ENCODE results near the gene CTNNA2.

The CTNNA2 gene

DNA sequence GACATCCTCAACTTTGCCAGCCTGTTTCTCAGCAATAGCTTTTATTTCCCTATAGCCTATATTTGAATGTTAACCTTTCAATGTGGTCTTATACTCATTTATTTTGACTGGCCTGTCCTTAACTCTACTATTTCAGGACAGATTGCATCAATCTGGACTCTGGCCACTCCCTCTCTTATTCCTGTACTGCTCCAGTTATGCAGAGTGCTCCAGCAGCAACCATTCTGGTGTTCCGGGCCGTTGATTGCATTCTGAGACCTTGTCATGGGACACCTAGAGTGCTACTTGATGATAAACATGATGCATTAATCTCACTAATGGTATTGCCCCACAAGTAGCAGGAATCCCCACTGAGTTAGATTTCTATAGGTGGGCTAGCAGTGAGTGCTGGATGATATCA is 428.3 kb downstream of the CTNNA2 start:
- no peak for ATAC-seq

DNA sequence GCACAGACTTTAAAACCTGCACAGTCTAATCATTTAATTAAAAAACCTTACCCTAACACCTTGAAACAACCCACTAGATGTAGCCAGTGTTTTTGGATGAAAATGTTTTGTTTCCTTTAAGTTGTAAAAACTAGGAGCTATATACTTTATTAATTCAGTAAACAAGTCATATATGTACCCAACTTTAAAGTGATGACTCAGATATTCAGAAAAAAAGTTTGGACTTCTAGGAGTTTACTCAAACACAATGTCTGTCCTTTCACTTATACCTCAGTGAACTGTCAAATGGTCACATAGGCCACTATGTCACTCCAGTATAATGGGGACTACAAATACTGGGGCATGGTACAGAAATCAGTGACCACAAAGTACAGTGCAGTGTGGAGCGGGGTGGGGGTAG is 431.4 kb downstream of the CTNNA2 start:
- no peak for ATAC-seq
- TF ChIP-seq BACH2 (CRISPR knock-in tag; IDR thresholded peaks at IDR 0.05; ENCODE audit: borderline replicate concordance) (no peak), TCF4 (CRISPR knock-in tag; IDR thresholded peaks at IDR 0.05; ENCODE audit: borderline replicate concordance) (no peak), TOX (CRISPR knock-in tag; IDR thresholded peaks at IDR 0.05; ENCODE audit: borderline replicate concordance) (no peak), RARB (CRISPR knock-in tag; IDR thresholded peaks at IDR 0.05) (no peak), ISL1 (CRISPR knock-in tag; IDR thresholded peaks at IDR 0.05) (no peak)
- TF ChIP-seq, protein P1, sequence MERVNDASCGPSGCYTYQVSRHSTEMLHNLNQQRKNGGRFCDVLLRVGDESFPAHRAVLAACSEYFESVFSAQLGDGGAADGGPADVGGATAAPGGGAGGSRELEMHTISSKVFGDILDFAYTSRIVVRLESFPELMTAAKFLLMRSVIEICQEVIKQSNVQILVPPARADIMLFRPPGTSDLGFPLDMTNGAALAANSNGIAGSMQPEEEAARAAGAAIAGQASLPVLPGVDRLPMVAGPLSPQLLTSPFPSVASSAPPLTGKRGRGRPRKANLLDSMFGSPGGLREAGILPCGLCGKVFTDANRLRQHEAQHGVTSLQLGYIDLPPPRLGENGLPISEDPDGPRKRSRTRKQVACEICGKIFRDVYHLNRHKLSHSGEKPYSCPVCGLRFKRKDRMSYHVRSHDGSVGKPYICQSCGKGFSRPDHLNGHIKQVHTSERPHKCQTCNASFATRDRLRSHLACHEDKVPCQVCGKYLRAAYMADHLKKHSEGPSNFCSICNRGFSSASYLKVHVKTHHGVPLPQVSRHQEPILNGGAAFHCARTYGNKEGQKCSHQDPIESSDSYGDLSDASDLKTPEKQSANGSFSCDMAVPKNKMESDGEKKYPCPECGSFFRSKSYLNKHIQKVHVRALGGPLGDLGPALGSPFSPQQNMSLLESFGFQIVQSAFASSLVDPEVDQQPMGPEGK (CRISPR knock-in tag; IDR thresholded peaks at IDR 0.05; ENCODE audit: borderline replicate concordance) = no peak

More for the DNA sequence above, 428.3 kb downstream of the CTNNA2 start:
- TF ChIP-seq, protein P1 (CRISPR knock-in tag; IDR thresholded peaks at IDR 0.05; ENCODE audit: borderline replicate concordance) = no peak
- no peak for TF ChIP-seq TCF4 (CRISPR knock-in tag; IDR thresholded peaks at IDR 0.05; ENCODE audit: borderline replicate concordance)

DNA sequence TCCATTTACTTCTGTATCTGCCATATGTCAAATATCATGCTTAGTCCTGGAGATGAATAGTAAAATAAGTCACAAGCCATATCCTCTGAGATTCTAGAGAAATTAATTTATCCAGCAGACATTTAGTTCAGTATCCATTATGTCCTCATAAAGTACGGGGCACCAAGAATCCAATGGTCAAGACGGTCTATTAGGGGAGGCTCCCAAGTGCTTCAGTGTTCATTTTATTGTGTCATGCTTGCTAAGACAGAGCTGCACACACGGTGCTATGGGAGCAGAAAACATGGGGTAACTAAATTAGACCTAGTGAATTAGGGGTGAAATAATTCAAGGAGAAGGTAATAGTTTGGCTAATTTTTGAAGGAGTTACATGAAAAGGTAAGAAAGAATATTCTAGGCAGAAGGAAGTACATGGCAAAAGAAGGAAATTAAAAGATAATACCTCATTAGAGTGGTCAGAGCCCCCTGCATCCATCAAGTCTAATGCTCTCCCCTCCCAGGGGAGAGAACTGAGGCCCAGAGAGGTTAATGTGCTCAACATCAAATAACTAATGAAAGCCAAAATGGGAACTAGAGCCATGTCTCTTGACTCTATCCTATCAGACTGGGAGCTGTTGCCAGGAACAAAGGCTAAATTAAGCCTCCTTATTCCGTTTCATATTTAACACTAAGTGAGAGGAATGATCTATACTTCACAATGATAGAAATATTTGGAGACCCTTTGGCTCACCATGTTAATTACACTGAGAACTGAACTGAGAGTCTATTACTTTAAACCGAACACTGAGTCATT is 433.0 kb downstream of the CTNNA2 start:
- no peak for ATAC-seq

DNA sequence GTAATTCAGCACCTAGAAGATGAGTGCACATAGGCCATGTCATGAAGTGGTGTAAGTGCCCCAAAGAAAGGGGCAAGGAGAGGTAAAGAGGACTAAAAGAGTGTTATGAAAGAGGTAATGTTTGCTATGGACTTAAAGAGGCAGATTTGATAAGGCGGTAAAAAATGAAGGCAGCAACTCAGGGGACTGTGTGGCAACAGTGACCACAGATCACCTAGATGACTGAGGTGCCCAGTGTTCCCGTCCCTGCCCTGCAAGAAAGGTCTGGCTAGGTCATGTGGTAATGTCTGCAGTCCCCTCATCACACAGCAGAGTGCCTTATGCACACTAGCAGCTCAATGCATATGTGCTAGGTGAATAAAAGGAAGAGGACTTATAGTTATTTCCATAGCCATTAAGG is 434.9 kb downstream of the CTNNA2 start:
- ATAC-seq = no peak
- TF ChIP-seq GLIS3 (CRISPR knock-in tag; IDR thresholded peaks at IDR 0.05) (no peak), ZFP30 (CRISPR knock-in tag; IDR thresholded peaks at IDR 0.05) (no peak), BACH2 (CRISPR knock-in tag; IDR thresholded peaks at IDR 0.05; ENCODE audit: borderline replicate concordance) (no peak), TOX (CRISPR knock-in tag; IDR thresholded peaks at IDR 0.05; ENCODE audit: borderline replicate concordance) (no peak), TCF4 (CRISPR knock-in tag; IDR thresholded peaks at IDR 0.05; ENCODE audit: borderline replicate concordance) (no peak), ZNF70 (CRISPR knock-in tag; IDR thresholded peaks at IDR 0.05) (no peak), SNAI2 (CRISPR knock-in tag; IDR thresholded peaks at IDR 0.05) (no peak)
- TF ChIP-seq, protein P2, sequence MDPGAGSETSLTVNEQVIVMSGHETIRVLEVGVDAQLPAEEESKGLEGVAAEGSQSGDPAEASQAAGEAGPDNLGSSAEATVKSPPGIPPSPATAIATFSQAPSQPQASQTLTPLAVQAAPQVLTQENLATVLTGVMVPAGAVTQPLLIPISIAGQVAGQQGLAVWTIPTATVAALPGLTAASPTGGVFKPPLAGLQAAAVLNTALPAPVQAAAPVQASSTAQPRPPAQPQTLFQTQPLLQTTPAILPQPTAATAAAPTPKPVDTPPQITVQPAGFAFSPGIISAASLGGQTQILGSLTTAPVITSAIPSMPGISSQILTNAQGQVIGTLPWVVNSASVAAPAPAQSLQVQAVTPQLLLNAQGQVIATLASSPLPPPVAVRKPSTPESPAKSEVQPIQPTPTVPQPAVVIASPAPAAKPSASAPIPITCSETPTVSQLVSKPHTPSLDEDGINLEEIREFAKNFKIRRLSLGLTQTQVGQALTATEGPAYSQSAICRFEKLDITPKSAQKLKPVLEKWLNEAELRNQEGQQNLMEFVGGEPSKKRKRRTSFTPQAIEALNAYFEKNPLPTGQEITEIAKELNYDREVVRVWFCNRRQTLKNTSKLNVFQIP (CRISPR knock-in tag; IDR thresholded peaks at IDR 0.05; ENCODE audit: borderline replicate concordance, low read depth) = no peak
- TF ChIP-seq, protein P1 (CRISPR knock-in tag; IDR thresholded peaks at IDR 0.05; ENCODE audit: borderline replicate concordance) = no peak
- TF ChIP-seq, protein P3, sequence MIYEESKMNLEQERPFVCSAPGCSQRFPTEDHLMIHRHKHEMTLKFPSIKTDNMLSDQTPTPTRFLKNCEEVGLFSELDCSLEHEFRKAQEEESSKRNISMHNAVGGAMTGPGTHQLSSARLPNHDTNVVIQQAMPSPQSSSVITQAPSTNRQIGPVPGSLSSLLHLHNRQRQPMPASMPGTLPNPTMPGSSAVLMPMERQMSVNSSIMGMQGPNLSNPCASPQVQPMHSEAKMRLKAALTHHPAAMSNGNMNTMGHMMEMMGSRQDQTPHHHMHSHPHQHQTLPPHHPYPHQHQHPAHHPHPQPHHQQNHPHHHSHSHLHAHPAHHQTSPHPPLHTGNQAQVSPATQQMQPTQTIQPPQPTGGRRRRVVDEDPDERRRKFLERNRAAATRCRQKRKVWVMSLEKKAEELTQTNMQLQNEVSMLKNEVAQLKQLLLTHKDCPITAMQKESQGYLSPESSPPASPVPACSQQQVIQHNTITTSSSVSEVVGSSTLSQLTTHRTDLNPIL (CRISPR knock-in tag; IDR thresholded peaks at IDR 0.05; ENCODE audit: low read depth) = no peak

More for the DNA sequence above, 433.0 kb downstream of the CTNNA2 start:
- TF ChIP-seq ISL1 (CRISPR knock-in tag; IDR thresholded peaks at IDR 0.05) = no peak
- TF ChIP-seq, protein P2 (CRISPR knock-in tag; IDR thresholded peaks at IDR 0.05; ENCODE audit: borderline replicate concordance, low read depth) = no peak
- no peak for TF ChIP-seq ESRRG (CRISPR knock-in tag; IDR thresholded peaks at IDR 0.05)
- TF ChIP-seq, protein P4, sequence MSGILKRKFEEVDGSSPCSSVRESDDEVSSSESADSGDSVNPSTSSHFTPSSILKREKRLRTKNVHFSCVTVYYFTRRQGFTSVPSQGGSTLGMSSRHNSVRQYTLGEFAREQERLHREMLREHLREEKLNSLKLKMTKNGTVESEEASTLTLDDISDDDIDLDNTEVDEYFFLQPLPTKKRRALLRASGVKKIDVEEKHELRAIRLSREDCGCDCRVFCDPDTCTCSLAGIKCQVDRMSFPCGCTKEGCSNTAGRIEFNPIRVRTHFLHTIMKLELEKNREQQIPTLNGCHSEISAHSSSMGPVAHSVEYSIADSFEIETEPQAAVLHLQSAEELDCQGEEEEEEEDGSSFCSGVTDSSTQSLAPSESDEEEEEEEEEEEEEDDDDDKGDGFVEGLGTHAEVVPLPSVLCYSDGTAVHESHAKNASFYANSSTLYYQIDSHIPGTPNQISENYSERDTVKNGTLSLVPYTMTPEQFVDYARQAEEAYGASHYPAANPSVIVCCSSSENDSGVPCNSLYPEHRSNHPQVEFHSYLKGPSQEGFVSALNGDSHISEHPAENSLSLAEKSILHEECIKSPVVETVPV (CRISPR knock-in tag; IDR thresholded peaks at IDR 0.05) = no peak
- no peak for TF ChIP-seq PPARA (CRISPR knock-in tag; IDR thresholded peaks at IDR 0.05; ENCODE audit: borderline replicate concordance)
- no peak for TF ChIP-seq ARNTL (CRISPR knock-in tag; IDR thresholded peaks at IDR 0.05; ENCODE audit: borderline replicate concordance, low read depth)
- TF ChIP-seq ZNF70 (CRISPR knock-in tag; IDR thresholded peaks at IDR 0.05) = no peak
- no peak for TF ChIP-seq ZFP30 (CRISPR knock-in tag; IDR thresholded peaks at IDR 0.05)
- TF ChIP-seq BACH2 (CRISPR knock-in tag; IDR thresholded peaks at IDR 0.05; ENCODE audit: borderline replicate concordance) = no peak
- no peak for TF ChIP-seq RARB (CRISPR knock-in tag; IDR thresholded peaks at IDR 0.05)
